Retinal pigment epithelial cell (primary cell): ENCODE measurements around the gene PRKAG2.
"Not testable (repeated sequence)": the region's sequence is repeated elsewhere in the genome, so short reads cannot be mapped to it uniquely, and the experiment has no call there.

Experiments used
- DNase-seq: peaks from one replicate; pipeline ENCODE4 v3.0.0-alpha.2; 2010; ENCODE audit warnings: low read depth
- H3K4me3 ChIP-seq: 2 replicates; pipeline ENCODE4 v1.5.1; 2011; ENCODE audit warnings: mild to moderate bottlenecking, low read length, control low read depth, moderate library complexity
- CTCF ChIP-seq: conservative IDR thresholded peaks from 2 replicates; pipeline ENCODE4 v1.5.1; 2011; ENCODE audit warnings: low read depth, low read length, control low read depth, inconsistent platforms

The PRKAG2 gene

GRCh38 chr7:151575410-151575809, 301.5 kb downstream of the PRKAG2 start:
- DNase-seq, result no peak
- H3K4me3 ChIP-seq, result no peak overlapping the region
- no peak for TF ChIP-seq CTCF

GRCh38 chr7:151573046-151573445, 303.9 kb downstream of the PRKAG2 start:
- not testable (repeated sequence) for DNase-seq, H3K4me3 ChIP-seq

GRCh38 chr7:151572136-151572535, 304.8 kb downstream of the PRKAG2 start:
- no peak overlapping the region for H3K4me3 ChIP-seq
- no peak for DNase-seq
- TF ChIP-seq CTCF, result no peak

GRCh38 chr7:151571471-151571870, 305.4 kb downstream of the PRKAG2 start:
- DNase-seq, result no peak
- H3K4me3 ChIP-seq, result no peak overlapping the region
- TF ChIP-seq CTCF, result no peak

- TF ChIP-seq CTCF, result peak; percentile 55
- no peak overlapping the region for H3K4me3 ChIP-seq
- DNase-seq, result no peak
Measured at GRCh38 chr7:151570366-151570915, 306.5 kb downstream of the PRKAG2 start.

- no peak for DNase-seq
- TF ChIP-seq CTCF, result no peak
- H3K4me3 ChIP-seq, result no peak overlapping the region
Measured at GRCh38 chr7:151568956-151569940, 307.7 kb downstream of the PRKAG2 start.

- no peak for TF ChIP-seq CTCF
- H3K4me3 ChIP-seq, result no peak overlapping the region
- DNase-seq, result no peak
Measured at GRCh38 chr7:151566897-151567320, 310.0 kb downstream of the PRKAG2 start.
